K562 (cell line): ENCODE measurements around the gene METRN. TPM values are rescaled to one million over a fixed set of nuclear protein-coding genes. Genes with fewer than 3 reads are reported as not detected.
A peak's percentile ranks its signal among the peaks of the same experiment; 100 is the strongest.

ENCODE experiments used
- ATAC-seq: fragments of 200-7000 bp; cut with Tn5 transposase; 3 replicates; pipeline ENCODE4 v1.9.1; 2020; ENCODE audit warnings: moderate library complexity
- BruUV-seq: library from RNA; stranded (reverse); fragments of 400-500 nt; replicated peaks from 2 replicates; lab custom pipeline; 2021; lab: Mats Ljungman, UMichigan
- CTCF ChIA-PET: fragments of 300-600 bp; formaldehyde crosslinking; extraction: SDS; loops from one replicate; lab custom pipeline; 2021; ENCODE audit warnings: low intra/inter-chr PET ratio; lab: Yijun Ruan, JAX
- POLR2A ChIA-PET: fragments of 300-600, 350-650 bp; sonication (Branson Sonifier 250); formaldehyde crosslinking; extraction: SDS; loops from one replicate; lab custom pipeline; 2021; ENCODE audit warnings: antibody characterized with exemption, inconsistent platforms; lab: Yijun Ruan, JAX
- DNase-seq, 4 experiments: peaks; one replicate each; pipeline versions ENCODE4 v3.0.0 to v3.0.0-alpha.2; 2011 to 2018; ENCODE audit warnings: low spot score in 3 of 4, mixed read lengths in 3 of 4; ENCODE audit errors: extremely low read depth in 1 of 4
- FAIRE-seq: peaks from 2 replicates; lab custom pipeline; 2011; peaks lifted over from hg19 to GRCh38; lab: Jason Lieb, UNC
- H2AFZ ChIP-seq: 2 replicates; pipeline ENCODE4 v1.6.0; 2011; ENCODE audit warnings: low read depth, low read length, control low read depth, inconsistent platforms
- H3K27ac ChIP-seq: fragments of 200-600 bp; 3 replicates; pipeline ENCODE4 v1.8.0; 2011; ENCODE audit warnings: low read depth, mild to moderate bottlenecking, control low read depth, inconsistent platforms, low read length, moderate library complexity, mixed read lengths; ENCODE audit errors: extremely low read depth
- H3K27me3 ChIP-seq, 2 experiments: fragments of 300-600 bp in 1 of 2; 2 replicates in 1 of 2; 3 replicates in 1 of 2; pipeline versions ENCODE4 v1.6.0 to v1.8.0; 2011; ENCODE audit warnings: inconsistent platforms in 2 of 2, low read length in 2 of 2, mild to moderate bottlenecking in 1 of 2, mixed read lengths in 1 of 2, moderate library complexity in 1 of 2; ENCODE audit not compliant: control insufficient read depth in 2 of 2, insufficient read depth in 2 of 2
- H3K36me3 ChIP-seq: fragments of 300-600 bp; 3 replicates; pipeline ENCODE4 v1.8.0; 2011; ENCODE audit warnings: mild to moderate bottlenecking, low read length, inconsistent platforms; ENCODE audit not compliant: control insufficient read depth, insufficient read depth
- H3K4me1 ChIP-seq, 2 experiments: fragments of 200-600 bp in 1 of 2; replicated peaks in 1 of 2; 2 replicates in 1 of 2; 3 replicates in 1 of 2; pipeline versions ENCODE4 v1.5.1 to v1.8.0; 2011; ENCODE audit warnings: inconsistent platforms in 2 of 2, low read length in 2 of 2, mild to moderate bottlenecking in 1 of 2, mixed read lengths in 1 of 2, moderate library complexity in 1 of 2; ENCODE audit not compliant: control insufficient read depth in 2 of 2, insufficient read depth in 2 of 2
- H3K4me2 ChIP-seq: 2 replicates; pipeline ENCODE4 v1.6.1; 2011; ENCODE audit warnings: low read length, control low read depth, inconsistent platforms, mixed read lengths; ENCODE audit not compliant: insufficient read depth
- H3K4me3 ChIP-seq: fragments of 200-600 bp; sonication (generic), shearing (Covaris generic); 2 replicates; pipeline ENCODE4 v1.5.1; 2016; ENCODE audit warnings: control low read depth, inconsistent platforms
- H3K79me2 ChIP-seq: fragments of 200-600 bp; 3 replicates; pipeline ENCODE4 v1.8.0; 2011; ENCODE audit warnings: low read length, inconsistent platforms; ENCODE audit not compliant: control insufficient read depth, insufficient read depth
- H3K9ac ChIP-seq, 2 experiments: 2 replicates each; pipeline versions ENCODE4 v1.6.0 to v1.6.1; 2011; ENCODE audit warnings: low read depth in 2 of 2, low read length in 2 of 2, control low read depth in 1 of 2, inconsistent platforms in 1 of 2, mild to moderate bottlenecking in 1 of 2, mixed read lengths in 1 of 2; ENCODE audit not compliant: insufficient read depth in 1 of 2
- H3K9me1 ChIP-seq: one replicate; pipeline ENCODE4 v1.6.0; 2011; ENCODE audit warnings: inconsistent platforms, mild to moderate bottlenecking, low read length, moderate library complexity; ENCODE audit not compliant: control insufficient read depth, insufficient read depth
- H3K9me3 ChIP-seq: replicated peaks from 2 replicates; pipeline ENCODE4 v1.5.1; 2011; ENCODE audit warnings: low read depth, low read length, inconsistent platforms; ENCODE audit not compliant: control insufficient read depth, insufficient read depth
- H4K20me1 ChIP-seq: replicated peaks from 2 replicates; pipeline ENCODE4 v1.6.1; 2011; ENCODE audit warnings: low read length, inconsistent platforms, mixed read lengths; ENCODE audit not compliant: control insufficient read depth, insufficient read depth
- ARHGAP35 ChIP-seq: fragments of 450-650 bp; IDR thresholded peaks from 2 replicates; pipeline ENCODE4 v1.6.1; 2018; ENCODE audit not compliant: partially characterized antibody
- POLR2G ChIP-seq: fragments of 200-400 bp; formaldehyde crosslinking; IDR thresholded peaks from 2 replicates; pipeline ENCODE4 v1.6.1; 2017; ENCODE audit warnings: low read depth, mild to moderate bottlenecking, antibody characterized with exemption, low read length, moderate library complexity
- ZBTB33 ChIP-seq: sonication (generic); formaldehyde crosslinking; IDR thresholded peaks from 2 replicates; pipeline ENCODE4 v1.8.1; 2023; ENCODE audit warnings: mild to moderate bottlenecking, missing genetic modification reagents
- WGBS: fragments of 100-300 bp; shearing (Covaris generic); methylation state at CpG from one replicate; pipeline ENCODE4 v1.1.6; 2016; ENCODE audit warnings: low coverage, mixed read lengths; ENCODE audit not compliant: insufficient coverage; ENCODE audit errors: missing lambda C conversion rate; 5-methylcytosine and 5-hydroxymethylcytosine counted together
- in situ Hi-C: fragments of 300-500 bp; cut with MboI; formaldehyde crosslinking; loops from 4 replicates; pipeline ENCODE4 v1.15.0; 2018; ENCODE audit warnings: inconsistent platforms, mixed read lengths
- intact Hi-C: fragments of 100-400 bp; cut with micrococcal nuclease; formaldehyde crosslinking; loops from 2 replicates; pipeline ENCODE4 v1.14.2; 2022
- polyA plus RNA-seq, 8 experiments: library from polyadenylated mRNA; depleted of rRNA in 4 of 8; stranded (reverse) in 5 of 8; unstranded in 3 of 8; fragments of >200 nt; fragmentation: Nextera tagmentation in 2 of 8; fragmentation: Illumina TruSeq in 1 of 8; extraction: Ambion mirVana in 2 of 8; extraction: Trizol in 1 of 8; gene quantifications; 2 replicates each; pipeline versions ENCODE4 v1.2.1 to v1.2.3, GENCODE V29; 2011 to 2014; ENCODE audit warnings: inconsistent platforms in 1 of 8, missing spikeins in 1 of 8
- total RNA-seq, 7 experiments: library from RNA; depleted of rRNA in 6 of 7; stranded (reverse); fragments of >200 nt in 6 of 7; fragmentation: Illumina TruSeq in 2 of 7; extraction: Trizol in 2 of 7; gene quantifications; 2 replicates each; pipeline versions ENCODE4 v1.2.1 to v1.2.3, GENCODE V29; 2011 to 2021; ENCODE audit warnings: low replicate concordance in 1 of 7

Gene METRN
- total and polyA plus RNA-seq, 9 of the 15 experiments (the other 6 are each of a cell fraction or from before 2014, with no cell fraction given): 0.20 to 89.8 (median 15.4) TPM

- peak overlapping the region in 1 of 2 experiments; percentile 99; a peak in 2 of 4 replicates for H3K9ac ChIP-seq
- in situ Hi-C loops: no loop called here
Measured at GRCh38 chr16:723695-724094, 8.8 kb downstream of the METRN start.

More at GRCh38 chr16:723695-724094, 8.8 kb downstream of the METRN start:
- ATAC-seq (no peak), FAIRE-seq (no peak), DNase-seq (no peak)
- TF ChIP-seq ARHGAP35: no peak
- TF ChIP-seq ZBTB33 (CRISPR knock-in tag): 0 out of 2 replicates have a peak, but pooled peaks have one; percentile 27
- TF ChIP-seq POLR2G: 0 out of 2 replicates have a peak, but pooled peaks have one; percentile 15
- H3K4me3 ChIP-seq: no peak overlapping the region
- H3K9me1 ChIP-seq: peaks cover 3% of the 10 kb centered on the region
- no peaks in the 10 kb centered on the region for H3K27me3 ChIP-seq
- ChIA-PET POLR2A (interaction anchor here (0.6 to 4.5 kb wide), 6 partner anchors 13 to 370 kb away, joined by 3 to 25 read pairs (median 3); no protein-coding TSS in a partner anchor), CTCF (no interaction called here)
- no peak overlapping the region for H3K27ac ChIP-seq
- peaks cover 18 to 96% of the 10 kb centered on the region in 2 experiments for H3K4me1 ChIP-seq
- 76% methylated on average over 8 of the region's 9 CpGs for WGBS
- H3K79me2 ChIP-seq: peaks cover 54% of the 10 kb centered on the region
- no peaks in the 10 kb centered on the region; the same call in 1 of the 2 replicates for H4K20me1 ChIP-seq
- no TSS peak for BruUV-seq
- no peak overlapping the region for H2AFZ ChIP-seq
- H3K36me3 ChIP-seq: peaks cover 16% of the 10 kb centered on the region; the same call in 2 of the 3 replicates
- H3K9me3 ChIP-seq: no peaks in the 10 kb centered on the region
- no peak overlapping the region for H3K4me2 ChIP-seq
- intact Hi-C loops: no loop called here
